ENCODE data around the gene MAIP1. TPM values are rescaled to one million over a fixed set of nuclear protein-coding genes. Genes with fewer than 3 reads are reported as not detected.

The MAIP1 gene
- total and polyA plus RNA-seq, 7 donors, result 18.2 to 52.3 (median 27.7) TPM

DNA sequence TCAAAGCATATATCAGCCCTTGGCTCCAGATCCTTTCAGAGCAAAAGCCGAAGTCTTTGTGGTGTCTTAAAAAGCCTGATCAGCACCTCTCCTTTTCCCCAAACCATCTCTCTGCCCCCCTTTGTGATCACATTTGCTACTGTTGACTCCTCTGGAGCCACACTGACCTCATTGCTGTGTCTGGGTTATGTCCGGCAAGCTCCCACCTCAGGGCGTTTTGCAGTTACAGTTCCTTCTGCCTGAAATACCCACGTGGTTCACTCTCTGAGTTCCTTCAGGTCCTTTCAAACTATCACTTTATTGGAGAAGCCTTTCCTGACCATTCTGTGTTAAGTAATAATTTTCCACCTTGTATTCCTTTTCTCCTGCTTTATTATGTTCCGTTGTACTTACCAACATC is 32.5 kb upstream of the MAIP1 start:
- H3K4me1 ChIP-seq, result peaks cover 8% of the 10 kb centered on the region
- H3K9me3 ChIP-seq, result no peaks in the 10 kb centered on the region
- H3K27me3 ChIP-seq (ENCODE audit: insufficient read depth in 3 of 3, low read length in 2 of 3), result no peaks in the 10 kb centered on the region
- peaks cover 0 to 32% of the 10 kb centered on the region in 2 donors for H3K36me3 ChIP-seq (ENCODE audit: insufficient read depth in 1 of 2, low read depth in 1 of 2)
- DNase-seq (no peak), ATAC-seq (peak in 1 of 4 donors; percentile 42)
- no peak overlapping the region for H3K4me3 ChIP-seq
- 63 to 78% (median 69%) methylated on average over 5 of the region's 5 CpGs for WGBS, 3 donors
- TF ChIP-seq, protein P1, sequence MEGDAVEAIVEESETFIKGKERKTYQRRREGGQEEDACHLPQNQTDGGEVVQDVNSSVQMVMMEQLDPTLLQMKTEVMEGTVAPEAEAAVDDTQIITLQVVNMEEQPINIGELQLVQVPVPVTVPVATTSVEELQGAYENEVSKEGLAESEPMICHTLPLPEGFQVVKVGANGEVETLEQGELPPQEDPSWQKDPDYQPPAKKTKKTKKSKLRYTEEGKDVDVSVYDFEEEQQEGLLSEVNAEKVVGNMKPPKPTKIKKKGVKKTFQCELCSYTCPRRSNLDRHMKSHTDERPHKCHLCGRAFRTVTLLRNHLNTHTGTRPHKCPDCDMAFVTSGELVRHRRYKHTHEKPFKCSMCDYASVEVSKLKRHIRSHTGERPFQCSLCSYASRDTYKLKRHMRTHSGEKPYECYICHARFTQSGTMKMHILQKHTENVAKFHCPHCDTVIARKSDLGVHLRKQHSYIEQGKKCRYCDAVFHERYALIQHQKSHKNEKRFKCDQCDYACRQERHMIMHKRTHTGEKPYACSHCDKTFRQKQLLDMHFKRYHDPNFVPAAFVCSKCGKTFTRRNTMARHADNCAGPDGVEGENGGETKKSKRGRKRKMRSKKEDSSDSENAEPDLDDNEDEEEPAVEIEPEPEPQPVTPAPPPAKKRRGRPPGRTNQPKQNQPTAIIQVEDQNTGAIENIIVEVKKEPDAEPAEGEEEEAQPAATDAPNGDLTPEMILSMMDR (IDR thresholded peaks at IDR 0.05), result no peak
- H3K27ac ChIP-seq, result no peak overlapping the region
- intact Hi-C loops (cut with DNase I), result no loop called here

DNA sequence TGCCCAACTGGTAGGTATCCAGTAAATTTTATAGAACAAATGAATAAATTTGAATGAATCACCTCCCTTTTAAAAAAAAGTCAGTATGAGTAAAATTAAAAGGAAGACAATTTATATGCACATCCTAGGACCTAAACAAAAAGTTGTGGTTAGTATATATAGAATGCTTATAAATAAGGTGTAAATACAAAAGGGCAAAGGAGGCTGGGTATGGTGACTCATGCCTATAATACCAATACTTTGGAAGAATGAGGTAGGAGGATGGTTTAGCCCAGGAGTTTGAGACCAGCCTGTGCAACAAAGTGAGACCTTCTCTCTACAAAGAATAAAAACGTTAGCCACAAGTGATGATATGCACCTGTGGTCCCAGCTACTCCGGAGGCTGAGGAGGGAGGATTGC is 31.5 kb upstream of the MAIP1 start:
- Histone ChIP-seq H3K4me1 (peaks cover 8% of the 10 kb centered on the region), H3K9me3 (no peaks in the 10 kb centered on the region), H3K27ac (no peak overlapping the region), H3K36me3 (ENCODE audit: insufficient read depth in 1 of 2, low read depth in 1 of 2) (peaks cover 0 to 27% of the 10 kb centered on the region in 2 donors), H3K27me3 (ENCODE audit: insufficient read depth in 3 of 3, low read length in 2 of 3) (no peaks in the 10 kb centered on the region), H3K4me3 (no peak overlapping the region)
- ATAC-seq, result peak in 1 of 4 donors; percentile 10
- 60 to 75% (median 70%) methylated on average over 2 of the region's 2 CpGs for whole genome bisulfite sequencing, 3 donors
- DNase-seq, result no peak
- intact Hi-C loops (cut with DNase I), result no loop called here
- TF ChIP-seq, protein P1 (IDR thresholded peaks at IDR 0.05), result no peak

DNA sequence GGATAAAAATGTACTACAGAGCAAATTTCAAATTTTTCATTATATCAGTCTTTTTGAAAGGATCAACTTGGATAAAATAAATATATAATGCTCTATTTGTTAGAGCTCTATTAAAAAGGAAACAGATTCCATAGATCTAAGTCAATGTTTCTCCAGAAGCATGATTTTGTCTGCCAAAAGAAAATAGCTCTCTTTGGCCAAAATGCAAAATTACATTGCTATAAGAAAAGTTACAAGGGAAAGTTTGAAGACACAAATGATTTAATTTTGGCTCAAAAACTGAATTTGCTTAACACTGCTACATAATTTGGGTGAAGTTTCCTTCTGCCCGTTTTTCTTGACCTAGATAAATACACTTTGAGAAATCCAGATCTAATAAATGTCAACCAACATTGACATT is 28.6 kb upstream of the MAIP1 start:
- Histone ChIP-seq H3K4me1 (peaks cover 8% of the 10 kb centered on the region), H3K4me3 (no peak overlapping the region), H3K27ac (no peak overlapping the region), H3K9me3 (no peaks in the 10 kb centered on the region), H3K27me3 (ENCODE audit: insufficient read depth in 3 of 3, low read length in 2 of 3) (no peaks in the 10 kb centered on the region), H3K36me3 (ENCODE audit: insufficient read depth in 1 of 2, low read depth in 1 of 2) (peaks cover 0 to 38% of the 10 kb centered on the region in 2 donors)
- no peak for DNase-seq
- TF ChIP-seq, protein P1 (IDR thresholded peaks at IDR 0.05), result no peak
- intact Hi-C loops (cut with DNase I), result no loop called here
- ATAC-seq, result no peak
- 49 to 69% (median 57%) methylated on average over 1 of the region's 1 CpG for WGBS, 3 donors

DNA sequence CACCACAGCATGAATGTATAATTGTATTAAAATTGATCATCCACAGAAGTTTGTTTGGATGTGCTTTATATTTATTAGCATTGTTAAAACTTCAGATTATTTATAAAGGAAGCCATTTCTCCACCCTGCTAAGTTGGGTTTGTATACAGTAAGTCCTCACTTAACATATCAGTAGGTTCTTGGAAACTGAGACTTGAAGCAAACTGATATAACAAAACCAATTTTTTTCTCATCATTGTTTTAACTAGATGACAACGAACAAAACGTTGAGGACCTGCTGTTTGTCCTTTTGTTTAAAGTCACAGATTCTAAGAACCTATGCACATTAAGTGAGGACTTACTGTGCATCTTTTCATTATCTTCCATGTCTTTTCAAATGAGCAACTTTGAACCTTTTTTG is 27.2 kb upstream of the MAIP1 start:
- Histone ChIP-seq H3K36me3 (ENCODE audit: insufficient read depth in 1 of 2, low read depth in 1 of 2) (peaks cover 2 to 52% of the 10 kb centered on the region in 2 donors), H3K27me3 (ENCODE audit: insufficient read depth in 3 of 3, low read length in 2 of 3) (no peaks in the 10 kb centered on the region), H3K4me3 (no peak overlapping the region), H3K9me3 (no peaks in the 10 kb centered on the region), H3K4me1 (no peaks in the 10 kb centered on the region), H3K27ac (no peak overlapping the region)
- intact Hi-C loops (cut with DNase I), result no loop called here
- ATAC-seq (no peak), DNase-seq (no peak)
- TF ChIP-seq, protein P1 (IDR thresholded peaks at IDR 0.05), result no peak
- WGBS, 3 donors, result 31 to 44% (median 35%) methylated on average over 2 of the region's 2 CpGs

DNA sequence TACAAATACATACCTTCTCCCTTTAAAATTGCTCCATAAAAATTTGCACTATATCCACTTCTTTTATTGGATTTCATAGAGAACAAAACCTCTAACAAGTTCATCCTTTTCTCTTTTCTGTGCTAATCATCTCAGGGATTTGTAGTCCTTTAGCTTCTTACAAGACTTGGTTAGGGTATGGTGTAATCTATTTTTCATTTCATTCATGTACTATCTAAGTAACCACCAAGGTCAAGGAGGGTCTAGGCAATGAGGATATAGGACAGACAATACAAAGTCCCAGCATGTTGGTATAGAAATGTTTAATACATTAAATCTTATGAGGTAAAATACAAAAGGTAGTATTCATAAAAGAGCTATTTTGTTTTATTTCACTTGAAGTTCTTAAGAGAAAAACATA is 26.8 kb upstream of the MAIP1 start:
- Histone ChIP-seq H3K4me3 (no peak overlapping the region), H3K36me3 (ENCODE audit: insufficient read depth in 1 of 2, low read depth in 1 of 2) (peaks cover 2 to 55% of the 10 kb centered on the region in 2 donors), H3K27ac (no peak overlapping the region), H3K9me3 (no peaks in the 10 kb centered on the region), H3K27me3 (ENCODE audit: insufficient read depth in 3 of 3, low read length in 2 of 3) (no peaks in the 10 kb centered on the region), H3K4me1 (no peaks in the 10 kb centered on the region)
- ATAC-seq (no peak), DNase-seq (no peak)
- TF ChIP-seq, protein P1 (IDR thresholded peaks at IDR 0.05), result no peak
- intact Hi-C loops (cut with DNase I), result no loop called here

All from psoas muscle (tissue), 8 donors.